ENCODE results near the gene PIGT.
A peak's percentile ranks its signal among the peaks of the same experiment; 100 is the strongest.

DNA sequence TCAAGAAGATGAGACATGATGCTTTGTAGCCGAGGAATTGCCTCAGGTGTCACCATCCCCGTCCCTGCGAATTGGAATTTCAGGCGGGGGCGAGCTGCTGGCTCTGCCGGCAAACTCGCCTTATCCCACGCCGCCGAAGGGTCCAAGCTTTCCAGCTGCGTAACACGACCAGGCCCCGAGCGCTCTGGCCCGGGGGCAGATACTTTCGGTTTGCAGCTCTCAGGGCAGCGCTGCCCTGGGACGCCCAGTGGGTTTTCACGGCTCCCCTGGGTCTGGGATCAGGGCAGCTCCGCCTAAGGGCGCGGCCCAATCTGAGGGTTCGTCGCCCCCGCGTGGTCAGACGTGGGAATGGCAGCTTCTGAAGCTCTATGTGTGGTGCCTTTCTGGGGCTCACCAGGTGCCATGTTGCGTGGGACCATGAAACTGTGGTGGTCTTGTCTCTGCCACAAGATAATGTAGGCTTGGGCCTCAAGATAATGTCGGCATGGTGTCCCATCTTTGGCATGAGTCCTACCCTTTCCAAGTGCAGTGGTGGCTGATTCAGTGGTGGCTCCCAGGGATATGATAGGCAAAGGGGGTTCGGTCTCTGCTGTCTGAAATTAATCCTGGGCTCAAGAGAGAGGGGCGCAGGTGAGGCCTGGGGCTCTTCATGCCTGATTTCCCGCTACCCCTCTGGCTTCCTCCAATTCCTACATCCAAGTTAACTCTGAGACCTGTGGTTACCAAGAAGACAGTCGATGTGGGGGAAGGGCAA, 21.0 kb downstream of the PIGT start:
- TF ChIP-seq CTCF (conservative IDR thresholded peaks at IDR 0.05; ENCODE audit: low read length), result peak; percentile 94
- TF ChIP-seq EZH2phosphoT487 (IDR thresholded peaks at IDR 0.05; ENCODE audit: borderline replicate concordance, low read depth, low read length), result no peak
